Ascending aorta (tissue), 2 donors: Measurements from ENCODE around the gene SPSB1. TPM values are rescaled to one million over a fixed set of nuclear protein-coding genes. Genes with fewer than 3 reads are reported as not detected.
A peak's percentile ranks its signal among the peaks of the same experiment; 100 is the strongest.

Experiments used
- DNase-seq, 2 donors: peaks; one replicate each; pipeline ENCODE4 v3.0.0-alpha.2; 2019; ENCODE audit warnings: low spot score in 2 of 2
- H3K27ac ChIP-seq, 2 donors: fragments of 200-600 bp; sonication (generic); one replicate each; pipeline ENCODE4 v1.5.1; 2016 to 2017; ENCODE audit warnings: mild to moderate bottlenecking in 1 of 2
- H3K27me3 ChIP-seq: fragments of 200-600 bp; sonication (generic); one replicate; pipeline ENCODE4 v1.5.1; 2017
- H3K36me3 ChIP-seq, 2 donors: fragments of 200-600 bp; sonication (generic); one replicate each; pipeline ENCODE4 v1.5.1; 2016
- H3K4me1 ChIP-seq, 2 donors: fragments of 200-600 bp; sonication (generic); one replicate each; pipeline ENCODE4 v1.5.1; 2016 to 2017; ENCODE audit warnings: mild to moderate bottlenecking in 1 of 2
- H3K4me3 ChIP-seq, 2 donors: fragments of 200-600 bp; sonication (generic); one replicate each; pipeline ENCODE4 v1.5.1; 2016 to 2017; ENCODE audit warnings: mild to moderate bottlenecking in 1 of 2
- H3K9me3 ChIP-seq, 2 donors: fragments of 200-600 bp; sonication (generic); one replicate each; pipeline ENCODE4 v1.5.1; 2016
- intact Hi-C: fragments of 100-400 bp; cut with DNase I; formaldehyde crosslinking; loops from one replicate; pipeline ENCODE4 v1.15.1; 2023
- total RNA-seq: library from RNA; depleted of rRNA; stranded (reverse); fragments of >200 nt; gene quantifications from one replicate; pipeline ENCODE4 v1.1.0, GENCODE V29; 2016
- TF ChIP-seq, protein P1 (sequence below), 3 experiments: fragments of 200-600 bp in 2 of 3; fragments of 450-650 bp in 1 of 3; sonication (generic) in 2 of 3; IDR thresholded peaks; one replicate each; pipeline ENCODE4 v1.5.1; 2016 to 2019; ENCODE audit warnings: antibody characterized with exemption in 3 of 3, mild to moderate bottlenecking in 1 of 3, moderate library complexity in 1 of 3

Gene SPSB1
- total RNA-seq, 1 donor from 2014 or later = 64.9 TPM

GRCh38 chr1:9388335-9389180 is 95.9 kb downstream of the SPSB1 start:
- Histone ChIP-seq H3K4me1 (peaks cover 18 to 36% of the 10 kb centered on the region in 2 donors), H3K9me3 (no peaks in the 10 kb centered on the region), H3K36me3 (no peaks in the 10 kb centered on the region), H3K27me3 (no peaks in the 10 kb centered on the region), H3K4me3 (no peak overlapping the region), H3K27ac (peak overlapping the region; percentile 13 to 40)
- intact Hi-C loops = no loop called here
- peak in 1 of 2 donors; percentile 84 for DNase-seq
- TF ChIP-seq, protein P1, sequence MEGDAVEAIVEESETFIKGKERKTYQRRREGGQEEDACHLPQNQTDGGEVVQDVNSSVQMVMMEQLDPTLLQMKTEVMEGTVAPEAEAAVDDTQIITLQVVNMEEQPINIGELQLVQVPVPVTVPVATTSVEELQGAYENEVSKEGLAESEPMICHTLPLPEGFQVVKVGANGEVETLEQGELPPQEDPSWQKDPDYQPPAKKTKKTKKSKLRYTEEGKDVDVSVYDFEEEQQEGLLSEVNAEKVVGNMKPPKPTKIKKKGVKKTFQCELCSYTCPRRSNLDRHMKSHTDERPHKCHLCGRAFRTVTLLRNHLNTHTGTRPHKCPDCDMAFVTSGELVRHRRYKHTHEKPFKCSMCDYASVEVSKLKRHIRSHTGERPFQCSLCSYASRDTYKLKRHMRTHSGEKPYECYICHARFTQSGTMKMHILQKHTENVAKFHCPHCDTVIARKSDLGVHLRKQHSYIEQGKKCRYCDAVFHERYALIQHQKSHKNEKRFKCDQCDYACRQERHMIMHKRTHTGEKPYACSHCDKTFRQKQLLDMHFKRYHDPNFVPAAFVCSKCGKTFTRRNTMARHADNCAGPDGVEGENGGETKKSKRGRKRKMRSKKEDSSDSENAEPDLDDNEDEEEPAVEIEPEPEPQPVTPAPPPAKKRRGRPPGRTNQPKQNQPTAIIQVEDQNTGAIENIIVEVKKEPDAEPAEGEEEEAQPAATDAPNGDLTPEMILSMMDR (IDR thresholded peaks at IDR 0.05) = no peak

DNA sequence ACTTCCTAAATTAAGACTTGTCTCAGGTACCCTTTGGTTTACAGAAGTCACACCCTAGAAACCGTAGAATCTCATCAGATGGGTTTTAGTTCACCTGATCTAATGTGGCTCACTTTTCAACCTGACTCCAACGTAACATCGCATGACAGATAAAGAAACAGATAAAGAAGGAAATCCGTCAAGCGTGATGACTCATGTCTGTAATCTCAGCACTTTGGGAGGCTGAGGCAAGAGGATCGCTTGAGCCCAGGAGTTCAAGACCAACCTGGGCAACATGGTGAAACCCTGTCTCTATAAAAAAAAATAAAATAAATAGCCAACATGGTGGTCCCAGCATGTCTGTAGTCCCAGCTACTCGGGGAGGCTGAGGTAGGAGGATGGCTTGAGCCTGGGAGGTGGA is 97.3 kb downstream of the SPSB1 start:
- no peak for DNase-seq
- H3K27ac ChIP-seq = no peak overlapping the region
- intact Hi-C loops = no loop called here
- TF ChIP-seq, protein P1 (IDR thresholded peaks at IDR 0.05) = no peak
- no peak overlapping the region for H3K4me3 ChIP-seq
- no peaks in the 10 kb centered on the region for H3K36me3 ChIP-seq
- H3K9me3 ChIP-seq = no peaks in the 10 kb centered on the region
- peaks cover 6 to 22% of the 10 kb centered on the region in 2 donors for H3K4me1 ChIP-seq
- no peaks in the 10 kb centered on the region for H3K27me3 ChIP-seq

DNA sequence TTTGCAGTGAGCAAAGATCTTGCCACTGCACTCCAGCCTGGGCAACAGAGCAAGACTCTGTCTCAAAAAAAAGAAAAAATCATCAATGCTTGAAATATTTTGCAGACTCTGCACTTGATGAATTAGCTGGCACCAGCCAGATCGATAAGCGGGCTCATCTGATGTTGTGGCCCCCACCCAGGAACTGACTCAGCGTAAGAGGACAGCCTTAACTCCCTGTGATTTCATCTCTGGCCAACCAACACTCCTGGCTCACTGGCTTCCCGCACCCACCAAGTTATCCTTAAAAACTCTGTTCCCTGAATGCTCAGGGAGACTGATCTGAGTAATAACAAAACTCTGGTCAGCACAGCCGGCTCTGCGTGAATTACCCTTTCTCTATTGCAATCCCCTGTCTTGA is 98.9 kb downstream of the SPSB1 start:
- Histone ChIP-seq H3K36me3 (no peaks in the 10 kb centered on the region), H3K4me3 (no peak overlapping the region), H3K9me3 (no peaks in the 10 kb centered on the region), H3K27me3 (no peaks in the 10 kb centered on the region), H3K4me1 (peaks cover 0 to 11% of the 10 kb centered on the region in 2 donors), H3K27ac (no peak overlapping the region)
- intact Hi-C loops = no loop called here
- TF ChIP-seq, protein P1 (IDR thresholded peaks at IDR 0.05) = no peak
- DNase-seq = no peak

- no peaks in the 10 kb centered on the region for H3K27me3 ChIP-seq
- intact Hi-C loops = no loop called here
- TF ChIP-seq, protein P1 (IDR thresholded peaks at IDR 0.05) = no peak
- no peak for DNase-seq
- peaks cover 4 to 19% of the 10 kb centered on the region in 2 donors for H3K4me1 ChIP-seq
- no peak overlapping the region for H3K4me3 ChIP-seq
- no peaks in the 10 kb centered on the region for H3K9me3 ChIP-seq
- no peak overlapping the region for H3K27ac ChIP-seq
- no peaks in the 10 kb centered on the region for H3K36me3 ChIP-seq
These were observed 101.3 kb downstream of the SPSB1 start for GRCh38 chr1:9394010-9394409.

DNA sequence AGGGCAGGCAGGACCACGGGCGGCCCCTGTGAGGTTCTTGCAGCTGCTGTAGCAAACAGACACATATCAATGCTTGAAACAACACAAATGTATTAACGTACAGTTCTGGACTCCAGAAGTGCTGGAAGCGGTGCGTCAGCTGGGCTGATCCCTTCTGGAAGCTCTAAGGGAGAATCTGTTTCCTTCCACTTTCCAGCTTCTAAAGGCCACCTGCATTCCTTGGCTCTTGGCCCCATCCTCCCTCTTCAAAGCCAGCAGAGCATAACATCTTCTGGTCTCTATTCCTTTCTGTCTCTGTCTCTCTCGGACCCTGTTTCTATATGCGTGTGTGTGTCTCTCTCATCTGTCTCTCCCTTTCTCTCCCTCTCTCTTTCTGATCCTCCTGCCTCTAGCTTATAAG is 102.3 kb downstream of the SPSB1 start:
- intact Hi-C loops = loop anchor here (1.0 kb wide), 1 partner anchor 16 kb away; no protein-coding TSS in a partner anchor
- Histone ChIP-seq H3K27me3 (no peaks in the 10 kb centered on the region), H3K4me3 (no peak overlapping the region), H3K27ac (no peak overlapping the region), H3K36me3 (no peaks in the 10 kb centered on the region), H3K9me3 (no peaks in the 10 kb centered on the region), H3K4me1 (peaks cover 13 to 29% of the 10 kb centered on the region in 2 donors)
- DNase-seq = no peak
- TF ChIP-seq, protein P1 (IDR thresholded peaks at IDR 0.05) = no peak
